GM18951 (cell line): Measurements from ENCODE around the gene ABCA4.

Source experiments
- POLR2A ChIP-seq: IDR thresholded peaks from 4 replicates; pipeline ENCODE4 v1.6.1; 2011; ENCODE audit warnings: mild to moderate bottlenecking; ENCODE audit not compliant: insufficient read length, insufficient read depth; ENCODE audit errors: extremely low read depth
- in situ Hi-C: fragments of 300-500 bp; cut with MboI; formaldehyde crosslinking; loops from one replicate; pipeline ENCODE4 v1.12.0; 2022; ENCODE audit warnings: low sequenced_read_pairs, mixed read lengths, inconsistent platforms; ENCODE audit not compliant: unreplicated experiment

ABCA4 gene

GRCh38 chr1:94026619-94027380 lies 94.1 kb downstream of the ABCA4 start:
- in situ Hi-C loops = no loop called here
- no peak for TF ChIP-seq POLR2A

- no peak for TF ChIP-seq POLR2A
- in situ Hi-C loops = no loop called here
Observed at GRCh38 chr1:94025383-94026340, 95.3 kb downstream of the ABCA4 start.

- in situ Hi-C loops = no loop called here
- no peak for TF ChIP-seq POLR2A
Observed at GRCh38 chr1:94024104-94024792, 96.7 kb downstream of the ABCA4 start.

- no peak for TF ChIP-seq POLR2A
- in situ Hi-C loops = no loop called here
Observed at GRCh38 chr1:94022471-94023189, 98.3 kb downstream of the ABCA4 start.

- no peak for TF ChIP-seq POLR2A
- in situ Hi-C loops = no loop called here
Observed at GRCh38 chr1:94020764-94021579, 100.0 kb downstream of the ABCA4 start.

- in situ Hi-C loops = no loop called here
- TF ChIP-seq POLR2A = no peak
Observed at GRCh38 chr1:94019327-94019726, 101.6 kb downstream of the ABCA4 start.

GRCh38 chr1:94017155-94017829 lies 103.7 kb downstream of the ABCA4 start:
- no peak for TF ChIP-seq POLR2A
- in situ Hi-C loops = no loop called here

- in situ Hi-C loops = no loop called here
- no peak for TF ChIP-seq POLR2A
Observed at GRCh38 chr1:94015489-94015817, 105.5 kb downstream of the ABCA4 start.

GRCh38 chr1:94014635-94015488 lies 106.1 kb downstream of the ABCA4 start:
- TF ChIP-seq POLR2A = no peak
- in situ Hi-C loops = no loop called here

- no peak for TF ChIP-seq POLR2A
Observed at GRCh38 chr1:94014087-94014486, 106.9 kb downstream of the ABCA4 start.

More at GRCh38 chr1:94014087-94014486, 106.9 kb downstream of the ABCA4 start:
- in situ Hi-C loops = no loop called here
